Lung microvascular endothelial cell (primary cell): Measurements from ENCODE around the gene FMNL3. TPM values are rescaled to one million over a fixed set of nuclear protein-coding genes. Genes with fewer than 3 reads are reported as not detected.
"Not testable (repeated sequence)": the region's sequence is repeated elsewhere in the genome, so short reads cannot be mapped to it uniquely, and the experiment has no call there.

ENCODE experiments used
- DNase-seq, 2 donors: peaks; one replicate each; pipeline versions ENCODE4 v3.0.0 to v3.0.0-alpha.2; 2010; ENCODE audit warnings: low read depth in 2 of 2
- total RNA-seq: library from RNA; depleted of rRNA; stranded (reverse); fragments of >200 nt; gene quantifications from 2 replicates; pipeline ENCODE4 v1.2.1, GENCODE V29; 2014

FMNL3 gene
- total RNA-seq, 1 donor from 2014 or later, result 52.0 TPM

GRCh38 chr12:49605539-49605938 is 101.7 kb downstream of the FMNL3 start, which contains the start of gene FAM186B:
Gene FAM186B (minus strand): TSS chr12:49605639. CDS start chr12:49605477, 162 bp downstream.
- DNase-seq, result not testable (repeated sequence)

DNA sequence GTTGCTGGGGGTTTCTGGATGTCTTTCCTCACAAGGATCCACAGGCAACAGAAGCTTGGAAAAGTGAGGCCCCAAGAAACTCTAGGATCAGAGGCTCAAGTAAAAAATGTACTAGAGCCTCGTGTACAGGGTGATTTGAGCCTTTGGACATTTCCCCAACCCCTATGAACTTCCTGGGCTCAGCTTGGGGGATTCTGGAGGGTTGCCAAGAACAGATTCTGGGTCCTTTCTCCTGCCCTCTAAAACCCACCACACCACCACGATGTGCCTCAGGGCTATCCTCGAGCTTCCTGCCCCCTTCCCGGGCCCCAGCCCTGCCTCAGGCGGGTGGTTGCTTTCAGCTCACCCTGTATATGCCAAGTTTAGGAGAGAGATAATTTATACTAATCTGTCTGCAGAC is 102.3 kb downstream of the FMNL3 start:
- DNase-seq, result no peak

- no peak for DNase-seq
These were observed 103.5 kb downstream of the FMNL3 start for GRCh38 chr12:49603721-49604120.

- DNase-seq, result no peak
These were observed 107.2 kb downstream of the FMNL3 start for GRCh38 chr12:49599961-49600360.

DNA sequence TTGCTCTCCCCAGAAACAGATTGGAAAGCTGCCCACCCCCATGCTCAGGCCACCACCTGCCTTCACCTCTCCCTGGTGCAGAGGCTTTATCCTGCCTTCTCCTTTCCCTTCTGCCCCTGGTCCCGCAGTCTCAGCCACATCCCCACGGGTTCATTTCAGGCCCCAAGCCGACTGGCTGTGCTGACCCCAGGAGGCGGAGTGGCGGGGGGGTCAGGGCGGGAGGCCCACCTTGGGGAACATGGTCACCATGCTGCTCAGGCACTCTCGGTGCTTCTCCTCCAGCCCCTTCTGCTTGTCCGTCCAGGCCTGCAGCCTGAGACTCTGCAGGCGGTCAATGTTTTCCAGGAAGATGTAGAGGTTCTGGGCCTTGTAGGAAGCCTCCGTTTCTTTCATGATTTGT is 108.7 kb downstream of the FMNL3 start:
- no peak for DNase-seq

- DNase-seq, result no peak
These were observed 118.3 kb downstream of the FMNL3 start for GRCh38 chr12:49588721-49589516.

DNA sequence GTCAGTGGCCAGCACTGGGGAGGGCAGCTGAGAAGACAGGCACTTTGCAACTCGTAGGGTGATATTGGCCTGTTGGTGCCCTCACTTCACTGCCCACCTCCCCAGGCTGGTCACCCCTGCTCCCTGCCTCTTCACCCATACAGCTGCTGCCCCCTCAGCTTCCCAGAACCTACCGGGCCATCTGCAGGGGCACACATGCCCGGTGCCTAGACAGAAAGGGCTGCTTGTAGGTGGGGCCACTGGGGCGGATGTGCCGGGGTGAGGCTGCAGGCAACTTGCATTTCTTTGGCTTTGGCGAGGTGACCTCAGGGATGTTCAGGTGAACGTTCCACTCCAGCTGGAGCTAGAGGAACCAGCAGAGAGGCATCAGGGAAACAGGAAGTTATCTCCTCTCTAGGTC is 118.9 kb downstream of the FMNL3 start:
- DNase-seq, result no peak

GRCh38 chr12:49587174-49587908 is 119.9 kb downstream of the FMNL3 start:
- no peak for DNase-seq

Other genes with a start within 250 kb of the FMNL3 start
- under 0.01 TPM in 1 of 2 replicates, not detected in the other for gene KCNH3, start 168.4 kb downstream of the FMNL3 start, total RNA-seq
- gene MCRS1, start 139.3 kb downstream of the FMNL3 start, total RNA-seq, result 42.9 and 44.2 TPM in 2 replicates
- under 0.01 and 0.22 TPM in 2 replicates for gene FAM186B, start 101.8 kb downstream of the FMNL3 start, total RNA-seq
- 1.5 and 2.2 TPM in 2 replicates for gene PRPF40B, start 83.8 kb downstream of the FMNL3 start, total RNA-seq
- 324 and 480 TPM in 2 replicates for gene TMBIM6, start 34.2 kb upstream of the FMNL3 start, total RNA-seq
- gene NCKAP5L, start 121.0 kb upstream of the FMNL3 start, total RNA-seq, result 6.1 and 6.9 TPM in 2 replicates
- 2.0 TPM in 2 replicates for gene BCDIN3D, start 135.7 kb upstream of the FMNL3 start, total RNA-seq
- not detected in 2 replicates for gene FAIM2, start 196.5 kb upstream of the FMNL3 start, total RNA-seq
- not detected in 2 replicates for gene AQP2, start 243.3 kb upstream of the FMNL3 start, total RNA-seq